Measurements from ENCODE around the gene MBP. TPM values are rescaled to one million over a fixed set of nuclear protein-coding genes. Genes with fewer than 3 reads are reported as not detected.
"Not testable (repeated sequence)": the region's sequence is repeated elsewhere in the genome, so short reads cannot be mapped to it uniquely, and the experiment has no call there.

The MBP gene
- total RNA-seq, 2 donors from 2014 or later, result 41.7 to 42.2 TPM

GRCh38 chr18:76993085-76993382 is 139.5 kb downstream of the MBP start:
- Histone ChIP-seq H3K4me3 (no peak overlapping the region), H3K9me3 (no peaks in the 10 kb centered on the region), H3K36me3 (no peaks in the 10 kb centered on the region), H3K4me1 (ENCODE audit: control insufficient read depth in 1 of 2, low read depth in 2 of 2) (no peaks in the 10 kb centered on the region), H3K27ac (no peak overlapping the region), H3K27me3 (replicated peaks; ENCODE audit: insufficient read depth) (no peaks in the 10 kb centered on the region)
- TF ChIP-seq CTCF (IDR thresholded peaks at IDR 0.05), result no peak
- no peak for ATAC-seq (ENCODE audit: insufficient number of reproducible peaks, low FRiP score, low read depth)
- no peak for DNase-seq (ENCODE audit: low spot score)

- no peak for DNase-seq (ENCODE audit: low spot score)
- H3K9me3 ChIP-seq, result no peaks in the 10 kb centered on the region
- no peaks in the 10 kb centered on the region for H3K27me3 ChIP-seq (replicated peaks; ENCODE audit: insufficient read depth)
- no peaks in the 10 kb centered on the region for H3K36me3 ChIP-seq
- H3K4me1 ChIP-seq (ENCODE audit: control insufficient read depth in 1 of 2, low read depth in 2 of 2), result no peaks in the 10 kb centered on the region
- TF ChIP-seq CTCF (IDR thresholded peaks at IDR 0.05), result no peak
- H3K27ac ChIP-seq, result no peak overlapping the region
- ATAC-seq (ENCODE audit: insufficient number of reproducible peaks, low FRiP score, low read depth), result no peak
- no peak overlapping the region for H3K4me3 ChIP-seq
These were observed 140.1 kb downstream of the MBP start for GRCh38 chr18:76992226-76993084.

- DNase-seq (ENCODE audit: low spot score) (no peak), ATAC-seq (ENCODE audit: insufficient number of reproducible peaks, low FRiP score, low read depth) (no peak)
These were observed 141.4 kb downstream of the MBP start for GRCh38 chr18:76991021-76991688.

GRCh38 chr18:76990343-76991020 is 142.1 kb downstream of the MBP start:
- H3K27me3 ChIP-seq (replicated peaks; ENCODE audit: insufficient read depth); H3K4me1 ChIP-seq (ENCODE audit: control insufficient read depth in 1 of 2, low read depth in 2 of 2); H3K27ac ChIP-seq; H3K4me3 ChIP-seq; H3K9me3 ChIP-seq; H3K36me3 ChIP-seq; DNase-seq (ENCODE audit: low spot score); ATAC-seq (ENCODE audit: insufficient number of reproducible peaks, low FRiP score, low read depth): not testable (repeated sequence)

More at GRCh38 chr18:76991021-76991688, 141.4 kb downstream of the MBP start:
- Histone ChIP-seq H3K4me3 (no peak overlapping the region), H3K27me3 (replicated peaks; ENCODE audit: insufficient read depth) (no peaks in the 10 kb centered on the region), H3K9me3 (no peaks in the 10 kb centered on the region), H3K4me1 (ENCODE audit: control insufficient read depth in 1 of 2, low read depth in 2 of 2) (no peaks in the 10 kb centered on the region), H3K36me3 (no peaks in the 10 kb centered on the region), H3K27ac (no peak overlapping the region)
- TF ChIP-seq CTCF (IDR thresholded peaks at IDR 0.05), result no peak

- no peaks in the 10 kb centered on the region for H3K9me3 ChIP-seq
- TF ChIP-seq CTCF (IDR thresholded peaks at IDR 0.05), result no peak
- H3K4me3 ChIP-seq, result no peak overlapping the region
- no peak for ATAC-seq (ENCODE audit: insufficient number of reproducible peaks, low FRiP score, low read depth)
- H3K27ac ChIP-seq, result no peak overlapping the region
- H3K4me1 ChIP-seq (ENCODE audit: control insufficient read depth in 1 of 2, low read depth in 2 of 2), result no peaks in the 10 kb centered on the region
- DNase-seq (ENCODE audit: low spot score), result no peak
- no peaks in the 10 kb centered on the region for H3K27me3 ChIP-seq (replicated peaks; ENCODE audit: insufficient read depth)
- no peaks in the 10 kb centered on the region for H3K36me3 ChIP-seq
These were observed 142.9 kb downstream of the MBP start for GRCh38 chr18:76989647-76990190.

All from thoracic aorta (tissue), 2 donors.